ENCODE results near the gene UBE3C.
"Not testable (repeated sequence)": the region's sequence is repeated elsewhere in the genome, so short reads cannot be mapped to it uniquely, and the experiment has no call there.

Gene UBE3C

GRCh38 chr7:157130849-157131248 is 7.9 kb upstream of the UBE3C start:
- not testable (repeated sequence) for DNase-seq

GRCh38 chr7:157132796-157133195 is 5.9 kb upstream of the UBE3C start:
- DNase-seq = no peak

GRCh38 chr7:157133304-157133703 is 5.4 kb upstream of the UBE3C start:
- no peak for DNase-seq

- DNase-seq = peak; percentile 40 to 83 (median 70)
Observed at GRCh38 chr7:157136372-157136771, 2.4 kb upstream of the UBE3C start.

- no peak for DNase-seq
Observed at GRCh38 chr7:157138101-157138423, 664 bp upstream of the UBE3C start.

- DNase-seq = peak; percentile 30 to 84 (median 76)
Observed at GRCh38 chr7:157139111-157139809, 534 bp downstream of the UBE3C start.

GRCh38 chr7:157139810-157140510 is 1.2 kb downstream of the UBE3C start:
- DNase-seq = peak in 3 of 4 experiments; percentile 20 to 27 (median 26)

- DNase-seq = no peak
Observed at GRCh38 chr7:157140511-157140905, 1.8 kb downstream of the UBE3C start.

GRCh38 chr7:157141525-157142060 is 2.9 kb downstream of the UBE3C start:
- DNase-seq = no peak

GRCh38 chr7:157143788-157144187 is 5.1 kb downstream of the UBE3C start:
- DNase-seq = no peak

GRCh38 chr7:157149317-157149716 is 10.6 kb downstream of the UBE3C start:
- DNase-seq = no peak

- DNase-seq = no peak
Observed at GRCh38 chr7:157150882-157151281, 12.2 kb downstream of the UBE3C start.

- no peak for DNase-seq
Observed at GRCh38 chr7:157151626-157152339, 13.1 kb downstream of the UBE3C start.

- no peak for DNase-seq
Observed at GRCh38 chr7:157152391-157152937, 13.7 kb downstream of the UBE3C start.

- no peak for DNase-seq
Observed at GRCh38 chr7:157153260-157153659, 14.5 kb downstream of the UBE3C start.

GRCh38 chr7:157155959-157156358 is 17.2 kb downstream of the UBE3C start:
- DNase-seq = no peak

GRCh38 chr7:157158400-157158799 is 19.7 kb downstream of the UBE3C start:
- DNase-seq = no peak

GRCh38 chr7:157159537-157159936 is 20.8 kb downstream of the UBE3C start:
- not testable (repeated sequence) for DNase-seq

- no peak for DNase-seq
Observed at GRCh38 chr7:157160433-157160832, 21.7 kb downstream of the UBE3C start.

- DNase-seq = no peak
Observed at GRCh38 chr7:157165987-157166386, 27.3 kb downstream of the UBE3C start.

GRCh38 chr7:157168571-157168970 is 29.8 kb downstream of the UBE3C start:
- no peak for DNase-seq

- no peak for DNase-seq
Observed at GRCh38 chr7:157176771-157177170, 38.0 kb downstream of the UBE3C start.

- DNase-seq = no peak
Observed at GRCh38 chr7:157177333-157177982, 38.7 kb downstream of the UBE3C start.
